ENCODE measurements around the gene RBM10.

The RBM10 gene

GRCh38 chrX:47176101-47176740 lies 31.2 kb downstream of the RBM10 start:
- DNase-seq = no peak

GRCh38 chrX:47177079-47177478 lies 32.1 kb downstream of the RBM10 start:
- no peak for DNase-seq

GRCh38 chrX:47178337-47178736 lies 33.3 kb downstream of the RBM10 start:
- no peak for DNase-seq

GRCh38 chrX:47179221-47179927 lies 34.4 kb downstream of the RBM10 start:
- DNase-seq = no peak

DNA sequence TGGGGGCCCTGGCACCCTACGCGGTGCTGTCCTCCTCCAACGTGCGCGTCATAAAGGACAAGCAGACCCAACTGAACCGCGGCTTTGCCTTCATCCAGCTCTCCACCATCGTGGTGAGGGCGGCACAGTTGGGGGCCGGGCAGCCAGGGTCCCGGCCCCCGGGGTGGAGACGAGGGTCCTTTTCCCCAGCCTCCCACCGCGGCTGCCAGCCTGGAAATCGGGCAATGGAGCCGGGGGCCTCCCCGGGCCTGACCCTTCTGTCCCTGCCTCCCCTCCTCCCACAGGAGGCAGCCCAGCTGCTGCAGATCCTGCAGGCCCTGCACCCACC lies 34.9 kb downstream of the RBM10 start:
- no peak for DNase-seq

- DNase-seq = no peak
These were observed 35.3 kb downstream of the RBM10 start for GRCh38 chrX:47180346-47180745.

DNA sequence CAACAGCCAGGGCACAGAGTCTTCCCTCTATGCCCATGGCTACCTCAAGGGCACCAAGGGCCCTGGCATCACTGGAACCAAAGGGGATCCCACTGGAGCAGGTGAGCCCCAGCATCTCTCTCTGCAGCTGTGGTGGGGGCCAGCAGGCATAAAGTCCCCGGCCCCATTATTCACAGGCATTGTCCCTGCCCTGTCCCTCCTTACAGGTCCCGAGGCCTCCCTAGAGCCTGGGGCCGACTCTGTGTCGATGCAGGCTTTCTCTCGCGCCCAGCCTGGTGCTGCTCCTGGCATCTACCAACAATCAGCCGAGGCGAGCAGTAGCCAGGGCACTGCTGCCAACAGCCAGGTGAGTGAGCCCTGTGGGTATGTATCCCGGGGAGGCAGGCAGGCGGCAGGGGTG lies 36.3 kb downstream of the RBM10 start:
- DNase-seq = no peak

DNA sequence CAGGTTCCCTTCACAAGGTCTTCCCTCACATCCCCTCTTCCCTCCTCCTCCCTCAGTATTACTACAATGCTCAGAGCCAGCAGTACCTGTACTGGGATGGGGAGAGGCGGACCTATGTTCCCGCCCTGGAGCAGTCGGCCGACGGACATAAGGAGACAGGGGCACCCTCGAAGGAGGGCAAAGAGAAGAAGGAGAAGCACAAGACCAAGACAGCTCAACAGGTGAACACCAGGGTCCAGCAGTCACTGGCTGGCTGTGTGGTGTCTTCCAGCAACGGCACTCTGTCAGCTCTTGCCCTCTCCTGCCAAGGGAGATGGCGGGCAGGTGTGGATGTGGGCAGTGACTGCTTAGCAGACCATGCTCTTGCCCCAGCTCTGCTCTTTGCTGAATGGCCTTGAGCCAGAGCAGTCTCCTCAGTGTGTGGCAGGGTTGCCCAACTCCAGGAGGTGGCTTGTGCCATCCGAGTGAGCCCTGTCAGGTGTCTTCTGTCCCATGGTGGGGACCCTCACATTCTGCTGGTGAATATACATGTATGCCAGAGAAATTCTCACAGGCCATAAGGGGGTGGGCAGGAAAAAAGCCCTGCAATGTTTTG lies 37.2 kb downstream of the RBM10 start:
- no peak for DNase-seq

DNA sequence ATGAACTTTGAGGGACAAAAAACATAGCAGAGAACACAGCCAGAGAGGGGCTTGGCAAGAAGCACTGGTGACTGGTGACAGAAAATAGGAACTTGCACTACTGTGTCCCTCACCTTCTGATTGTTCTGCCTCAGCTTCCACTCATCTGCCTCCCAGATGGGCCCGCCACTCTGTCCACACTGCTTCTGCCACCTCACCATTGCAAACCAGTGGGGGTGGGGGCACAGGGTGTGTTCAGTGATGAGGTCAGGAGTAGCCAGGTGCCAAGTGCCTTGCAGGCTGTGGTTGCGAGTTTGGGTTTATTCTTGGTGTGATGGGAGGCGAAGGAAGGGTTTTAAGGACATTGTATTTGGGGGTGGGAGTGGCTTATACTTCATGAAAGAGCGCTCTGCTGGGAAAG lies 39.5 kb downstream of the RBM10 start:
- DNase-seq = no peak

DNA sequence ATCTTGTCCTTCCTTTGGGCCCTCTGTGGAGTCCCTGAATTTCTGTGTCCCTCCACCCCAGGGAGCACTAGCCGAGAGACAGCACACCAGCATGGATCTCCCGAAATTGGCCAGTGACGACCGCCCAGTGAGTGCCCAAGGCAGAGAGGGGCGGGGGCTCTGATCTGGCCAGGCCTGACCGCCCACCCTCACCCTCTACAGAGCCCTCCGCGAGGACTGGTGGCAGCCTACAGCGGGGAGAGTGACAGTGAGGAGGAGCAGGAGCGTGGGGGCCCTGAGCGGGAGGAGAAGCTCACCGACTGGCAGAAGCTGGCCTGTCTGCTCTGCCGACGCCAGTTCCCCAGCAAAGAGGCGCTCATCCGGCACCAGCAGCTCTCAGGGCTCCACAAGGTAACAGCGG lies 40.2 kb downstream of the RBM10 start:
- no peak for DNase-seq

GRCh38 chrX:47186096-47186740 lies 41.2 kb downstream of the RBM10 start:
- no peak for DNase-seq

DNA sequence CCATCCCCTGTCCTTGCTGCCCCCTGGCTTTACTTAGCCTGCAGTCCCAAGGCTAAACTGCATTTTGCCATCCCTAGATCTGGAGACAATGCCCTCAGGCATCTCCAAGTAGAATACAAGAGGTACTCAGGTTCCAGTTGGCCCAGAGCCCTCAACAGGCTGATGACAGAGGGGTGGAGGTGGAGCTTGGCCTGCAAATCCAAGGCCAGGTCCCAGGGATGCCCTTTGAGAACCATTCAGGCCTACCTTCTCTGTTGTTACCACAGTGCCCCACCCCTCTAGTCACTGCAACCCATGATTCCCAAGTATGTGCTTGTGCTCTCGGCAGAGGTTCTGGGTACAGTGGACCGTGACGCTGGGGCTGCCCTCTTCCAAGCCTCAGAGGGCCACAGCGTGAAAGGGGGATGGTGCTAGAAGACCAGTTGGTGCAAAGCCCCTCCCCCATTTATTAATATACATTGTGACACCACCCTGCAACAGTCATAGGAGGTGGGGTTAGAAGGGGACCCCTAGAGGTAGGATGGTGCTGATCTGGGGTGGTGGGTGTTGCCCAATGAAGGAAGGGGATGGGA lies 42.2 kb downstream of the RBM10 start:
- no peak for DNase-seq

DNA sequence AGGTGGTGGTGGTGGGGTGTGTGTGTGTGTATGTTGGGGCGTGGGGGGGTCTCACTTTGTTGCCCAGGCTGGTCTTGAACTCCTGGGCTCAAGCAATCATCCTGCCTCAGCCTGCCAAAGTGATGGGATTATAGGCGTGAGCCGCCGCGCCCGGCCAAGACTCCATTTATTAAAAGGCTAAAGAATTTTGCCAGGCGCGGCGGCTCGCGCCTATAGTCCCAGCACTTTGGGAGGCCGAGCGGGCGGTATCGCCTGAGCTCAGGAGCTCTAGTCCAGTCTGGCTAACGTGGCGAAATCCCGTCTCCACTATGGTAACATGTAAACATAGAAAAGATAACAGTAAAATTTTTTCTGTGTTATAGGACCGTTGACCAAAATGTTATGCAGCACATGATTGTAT lies 44.9 kb downstream of the RBM10 start:
- no peak for DNase-seq

DNA sequence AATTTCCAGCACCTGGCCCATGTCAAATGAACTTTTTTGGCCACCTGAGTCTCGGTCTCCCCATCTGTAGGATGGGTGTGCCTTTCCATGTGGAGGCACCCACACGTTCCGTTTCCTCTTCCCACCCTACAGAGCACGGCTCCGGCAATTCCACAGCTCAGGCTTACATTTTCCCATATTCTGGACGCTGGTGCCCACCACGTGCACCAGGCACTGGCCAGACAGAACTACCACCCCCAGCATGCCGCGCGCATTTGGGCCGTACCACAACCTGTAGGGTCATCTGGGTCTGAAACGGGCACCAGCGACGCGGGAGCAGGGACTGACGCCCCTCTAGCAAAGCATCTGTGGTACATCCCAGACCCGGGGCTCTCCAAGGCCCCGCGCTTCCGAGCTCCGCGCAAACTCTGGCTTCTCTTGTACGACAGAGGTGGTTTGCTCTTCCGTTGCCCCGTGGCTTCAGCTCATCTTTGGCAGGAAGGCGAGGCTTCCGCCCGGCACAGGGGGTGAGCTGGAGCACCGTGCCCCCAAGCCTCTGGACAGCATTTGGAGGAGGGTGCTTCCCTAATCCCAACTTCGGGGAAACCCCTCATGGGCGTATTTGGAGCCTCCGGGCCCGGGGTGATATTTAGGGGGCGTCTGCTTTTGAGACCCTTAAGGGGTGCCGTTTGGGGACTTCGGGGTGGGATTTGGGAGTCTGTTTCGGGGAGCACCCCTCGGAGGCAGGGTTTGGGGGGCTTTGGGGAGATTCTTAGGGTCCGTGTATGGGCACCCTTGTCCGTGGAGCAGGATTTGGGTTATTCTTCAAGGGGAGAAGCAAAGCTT lies 45.6 kb downstream of the RBM10 start:
- peak; percentile 87 for DNase-seq

DNA sequence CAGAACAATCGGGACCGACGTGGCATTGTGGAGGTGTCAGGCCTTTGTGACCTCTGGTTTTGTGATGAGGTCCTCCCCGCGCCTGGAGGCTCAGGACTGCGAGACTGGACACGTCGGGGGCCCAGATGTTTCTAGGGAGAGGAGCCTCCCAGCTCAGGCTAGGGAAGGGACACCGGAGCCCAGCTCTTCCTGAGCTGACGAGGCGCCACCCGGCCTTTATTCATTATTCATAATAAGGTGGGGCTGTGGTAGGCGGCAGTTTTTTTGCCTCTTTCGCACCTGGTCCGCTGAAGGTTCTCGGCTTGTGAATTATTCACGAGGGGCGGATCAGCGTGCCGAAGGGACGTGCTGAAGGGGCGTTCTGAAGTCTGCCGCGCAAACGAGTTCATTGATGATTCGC lies 46.3 kb downstream of the RBM10 start:
- DNase-seq = peak; percentile 55

- no peak for DNase-seq
These were observed 46.9 kb downstream of the RBM10 start for GRCh38 chrX:47191806-47192401.

GRCh38 chrX:47193475-47194193 lies 48.6 kb downstream of the RBM10 start, which contains the start of gene UBA1:
Gene UBA1, plus strand, starts transcription at chrX:47193829. Its CDS starts 4,974 bp downstream, at chrX:47198803.
- peak; percentile 92 for DNase-seq

- DNase-seq = no peak
These were observed 49.3 kb downstream of the RBM10 start for GRCh38 chrX:47194194-47194787.

- DNase-seq = no peak
These were observed 51.1 kb downstream of the RBM10 start for GRCh38 chrX:47196098-47196497.

DNA sequence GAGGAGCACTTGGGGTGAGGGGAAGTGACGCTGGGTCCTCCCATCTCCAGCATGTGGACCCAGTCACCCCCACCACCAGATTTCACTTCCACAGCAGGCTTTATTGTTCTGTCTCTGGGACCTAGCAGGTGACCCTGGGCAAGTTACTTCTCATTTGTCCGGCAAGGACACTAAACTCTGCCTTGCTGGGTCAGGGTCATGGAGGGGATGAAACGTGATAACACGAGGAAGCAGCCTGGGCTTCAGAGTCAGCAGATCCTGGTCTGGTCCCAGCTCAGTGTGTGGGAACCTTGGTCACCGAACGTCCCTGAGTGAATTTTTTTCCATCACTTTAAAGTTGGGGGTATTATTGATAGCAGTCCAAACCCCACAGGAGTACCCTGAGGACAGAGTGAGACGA lies 52.5 kb downstream of the RBM10 start:
- no peak for DNase-seq

DNA sequence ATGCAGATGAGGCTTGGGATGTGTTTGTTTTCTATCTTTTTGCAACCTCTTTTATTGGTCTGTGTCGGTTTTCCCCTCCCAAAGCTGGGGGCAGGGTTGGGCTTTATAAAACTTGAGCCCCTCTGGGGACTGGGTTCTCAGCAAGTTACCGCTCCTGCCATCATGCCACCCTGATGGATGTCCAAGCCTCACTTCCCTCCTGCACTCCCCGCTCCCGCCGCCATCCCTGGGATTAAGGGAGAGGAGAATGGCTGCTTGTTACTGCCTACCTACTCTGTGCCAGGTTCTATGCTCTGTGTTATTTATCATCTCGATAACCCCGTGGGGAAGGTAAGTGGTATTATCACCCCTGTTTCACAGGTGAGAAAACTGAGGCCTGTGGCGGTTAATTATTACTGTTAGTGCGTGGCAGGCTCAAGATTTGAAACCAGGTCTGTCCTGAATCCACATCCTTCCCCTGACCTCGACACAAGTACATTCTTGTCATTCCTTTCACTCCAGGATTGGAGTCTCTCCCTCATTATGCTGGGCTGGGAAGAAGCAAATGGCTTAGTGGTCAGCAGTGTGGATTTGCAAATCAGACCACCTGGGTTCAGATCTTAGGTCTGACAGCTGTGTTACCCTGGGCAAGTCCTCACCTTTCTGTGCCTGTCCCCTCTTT lies 53.1 kb downstream of the RBM10 start:
- no peak for DNase-seq

All from stimulated activated CD4-positive, alpha-beta T cell treated with anti-CD3 and anti-CD28 coated beads, Interleukin-1b, Interleukin-23, amount 100 ng/mL, for 48 hours (primary cell).